GM10266 (cell line): ENCODE measurements around the gene UST.
"Not testable (repeated sequence)": the region's sequence is repeated elsewhere in the genome, so short reads cannot be mapped to it uniquely, and the experiment has no call there.

ENCODE experiments used
- DNase-seq: peaks from one replicate; pipeline ENCODE4 v3.0.0; 2012; ENCODE audit errors: extremely low spot score
- TF ChIP-seq, protein P1 (sequence below): IDR thresholded peaks from 2 replicates; pipeline ENCODE4 v1.5.1; 2012; ENCODE audit warnings: mild to moderate bottlenecking, low read depth; ENCODE audit not compliant: control insufficient read depth, insufficient read depth; ENCODE audit errors: missing control alignments

The UST gene

DNA sequence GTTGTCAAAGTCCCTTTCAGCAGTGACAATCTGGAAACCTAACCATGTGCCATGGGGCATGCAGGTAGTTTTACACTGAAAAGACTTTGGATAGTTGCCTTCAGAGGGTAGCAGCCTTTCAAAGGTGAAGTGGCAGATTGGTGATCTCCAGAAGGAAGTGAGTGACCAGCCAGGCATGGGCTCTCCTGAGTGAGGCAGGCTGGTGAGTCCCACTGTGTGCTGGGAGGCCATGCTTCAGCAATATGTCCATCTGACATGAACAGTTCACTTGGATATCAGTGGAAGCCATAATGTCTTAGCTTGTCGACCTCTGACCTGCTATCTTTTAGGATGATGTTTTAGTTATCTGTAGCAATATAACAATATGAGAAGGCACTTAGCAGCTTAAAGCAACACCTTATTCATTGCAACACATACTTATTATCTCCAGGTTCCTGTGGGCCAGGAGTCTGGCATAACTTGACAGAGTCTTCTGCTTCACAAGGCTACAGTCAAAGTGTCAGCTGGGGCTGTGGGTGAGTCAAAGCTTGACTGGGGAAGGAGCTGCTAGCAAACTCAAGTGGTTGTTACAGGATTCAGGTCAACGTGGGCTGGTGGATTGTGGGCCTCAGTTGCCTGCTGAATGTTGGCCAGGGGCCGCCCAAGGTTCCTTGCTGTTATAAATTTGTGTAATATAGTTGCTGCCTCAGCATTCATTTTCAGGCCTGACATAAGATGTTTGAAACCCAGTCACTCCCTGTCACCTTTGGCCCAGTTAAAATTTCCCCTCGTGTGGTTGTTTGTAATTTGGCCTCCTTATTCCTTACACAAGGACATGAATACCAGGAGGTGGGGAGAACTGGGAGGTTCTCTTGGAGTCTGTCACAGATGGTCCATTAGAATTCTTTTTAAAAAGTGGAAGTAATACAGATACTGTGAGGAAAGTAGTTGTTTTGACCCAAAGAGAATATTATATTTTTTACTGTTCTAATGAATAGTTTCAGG, 100.2 kb downstream of the UST start:
- TF ChIP-seq, protein P1, sequence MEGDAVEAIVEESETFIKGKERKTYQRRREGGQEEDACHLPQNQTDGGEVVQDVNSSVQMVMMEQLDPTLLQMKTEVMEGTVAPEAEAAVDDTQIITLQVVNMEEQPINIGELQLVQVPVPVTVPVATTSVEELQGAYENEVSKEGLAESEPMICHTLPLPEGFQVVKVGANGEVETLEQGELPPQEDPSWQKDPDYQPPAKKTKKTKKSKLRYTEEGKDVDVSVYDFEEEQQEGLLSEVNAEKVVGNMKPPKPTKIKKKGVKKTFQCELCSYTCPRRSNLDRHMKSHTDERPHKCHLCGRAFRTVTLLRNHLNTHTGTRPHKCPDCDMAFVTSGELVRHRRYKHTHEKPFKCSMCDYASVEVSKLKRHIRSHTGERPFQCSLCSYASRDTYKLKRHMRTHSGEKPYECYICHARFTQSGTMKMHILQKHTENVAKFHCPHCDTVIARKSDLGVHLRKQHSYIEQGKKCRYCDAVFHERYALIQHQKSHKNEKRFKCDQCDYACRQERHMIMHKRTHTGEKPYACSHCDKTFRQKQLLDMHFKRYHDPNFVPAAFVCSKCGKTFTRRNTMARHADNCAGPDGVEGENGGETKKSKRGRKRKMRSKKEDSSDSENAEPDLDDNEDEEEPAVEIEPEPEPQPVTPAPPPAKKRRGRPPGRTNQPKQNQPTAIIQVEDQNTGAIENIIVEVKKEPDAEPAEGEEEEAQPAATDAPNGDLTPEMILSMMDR: no peak
- no peak for DNase-seq

DNA sequence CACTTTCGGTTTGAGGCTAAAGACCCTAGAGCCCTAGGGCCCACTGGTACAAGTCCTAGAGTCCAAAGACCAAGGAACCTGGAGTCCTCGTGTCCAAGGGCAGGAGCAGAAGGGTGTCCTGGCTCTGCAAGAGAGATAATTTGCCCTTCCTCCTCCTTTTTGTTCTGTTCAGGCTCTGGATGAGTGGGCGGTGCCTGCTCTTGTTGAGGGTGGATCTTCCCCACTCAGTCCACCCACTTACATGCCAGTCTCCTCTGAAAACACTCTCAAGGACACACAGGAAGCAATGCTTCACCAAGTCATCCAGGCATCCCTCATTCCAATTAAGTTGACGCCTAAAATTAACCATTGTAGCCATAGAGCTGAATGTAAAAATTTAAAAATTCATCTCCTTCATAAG, 102.1 kb downstream of the UST start:
- TF ChIP-seq, protein P1: no peak
- DNase-seq: no peak

DNA sequence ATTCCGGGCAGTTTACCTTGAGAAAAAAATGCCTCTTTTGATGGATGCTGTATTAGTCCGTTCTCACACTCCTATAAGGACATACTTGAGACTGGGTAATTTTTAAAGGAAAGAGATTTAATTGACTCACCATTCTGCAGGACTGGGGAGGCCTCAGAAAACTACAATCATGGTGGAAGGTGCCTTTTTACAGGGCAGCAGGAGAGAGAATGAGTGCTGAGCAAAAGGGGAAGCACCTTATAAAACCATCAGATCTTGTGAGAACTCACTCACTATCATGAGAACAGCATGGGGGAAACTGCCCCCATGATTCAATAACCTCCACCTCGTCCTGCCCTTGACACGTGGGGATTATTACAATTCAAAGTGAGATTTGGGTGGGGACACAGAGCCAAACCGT, 102.6 kb downstream of the UST start:
- DNase-seq: not testable (repeated sequence)

DNA sequence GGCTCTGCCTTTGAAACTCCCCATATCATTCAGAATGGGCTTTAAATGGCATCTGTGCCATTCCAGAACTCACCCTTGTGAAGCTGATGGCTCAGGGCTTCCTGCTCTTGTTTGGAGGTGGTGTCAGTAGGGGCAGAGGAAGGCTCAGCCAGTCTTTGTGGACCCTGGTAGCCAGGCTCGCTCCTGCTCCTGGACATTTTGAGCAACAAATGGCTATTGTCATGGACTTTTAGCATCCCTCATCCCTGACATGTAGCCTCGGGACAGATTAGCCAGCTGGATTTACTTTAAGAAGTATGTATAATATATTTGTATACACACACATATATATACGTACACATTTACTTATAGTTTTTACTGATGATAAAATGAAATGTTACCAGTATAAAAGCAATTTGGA, 104.1 kb downstream of the UST start:
- DNase-seq: no peak
- TF ChIP-seq, protein P1: no peak

DNA sequence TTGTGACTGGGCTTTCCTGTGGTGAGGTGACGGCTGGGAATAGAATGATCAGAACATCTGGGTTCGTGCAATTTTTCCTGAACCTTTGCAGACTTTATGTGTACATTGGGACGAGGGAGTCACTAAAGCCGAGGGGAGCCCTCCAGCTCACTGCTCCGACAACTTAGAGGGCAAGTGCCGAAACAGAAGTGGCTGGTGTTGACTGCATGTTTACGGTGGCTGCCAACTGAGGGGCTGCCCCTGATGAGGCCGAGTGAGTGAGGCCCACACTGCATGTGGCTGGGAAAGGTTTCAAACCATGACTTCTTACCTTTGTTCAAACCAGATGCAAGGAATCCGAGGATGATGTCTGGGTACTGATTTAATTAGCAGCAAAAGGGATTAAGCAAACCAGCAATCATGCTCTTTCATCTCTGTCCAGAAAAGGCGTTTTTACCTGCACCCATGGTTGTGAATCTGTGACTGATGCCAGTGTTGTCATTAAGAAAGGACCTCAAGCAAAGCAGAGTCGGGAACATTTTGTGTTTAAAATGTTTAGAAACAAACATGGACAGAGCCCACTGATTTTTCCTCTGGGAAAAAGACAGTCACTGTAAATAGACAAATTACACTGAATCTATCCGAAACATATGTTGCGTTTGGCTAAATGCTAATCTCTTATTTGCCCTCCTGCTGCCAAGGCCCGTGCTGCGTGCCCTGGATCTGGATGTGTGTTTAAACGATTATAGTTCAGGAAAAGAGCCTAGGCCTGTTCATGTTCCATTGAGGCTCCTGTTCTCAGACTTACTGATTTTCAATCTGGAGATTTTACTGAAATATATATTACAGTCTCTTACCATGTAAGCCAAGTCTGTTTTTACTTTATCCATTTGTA, 105.1 kb downstream of the UST start:
- TF ChIP-seq, protein P1: no peak
- DNase-seq: no peak

DNA sequence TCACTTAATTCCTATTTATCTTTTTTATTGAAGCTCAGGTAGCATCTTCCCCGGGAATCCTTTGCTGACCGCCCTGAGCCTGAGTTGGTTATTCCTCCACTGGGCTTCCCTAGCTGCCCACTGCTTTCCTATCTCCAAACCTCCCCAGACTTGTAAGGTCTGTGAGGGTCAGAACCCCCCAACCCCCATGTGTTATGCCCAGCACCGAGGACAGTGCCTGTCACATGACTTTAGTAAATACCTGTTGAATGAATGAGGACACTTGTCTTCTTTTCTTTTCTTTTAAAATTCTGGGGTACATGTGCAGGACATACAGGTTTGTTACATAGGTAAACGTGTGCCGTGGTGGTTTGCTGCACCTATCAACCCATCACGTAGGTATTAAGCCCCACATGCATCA, 105.9 kb downstream of the UST start:
- TF ChIP-seq, protein P1: no peak
- no peak for DNase-seq

DNA sequence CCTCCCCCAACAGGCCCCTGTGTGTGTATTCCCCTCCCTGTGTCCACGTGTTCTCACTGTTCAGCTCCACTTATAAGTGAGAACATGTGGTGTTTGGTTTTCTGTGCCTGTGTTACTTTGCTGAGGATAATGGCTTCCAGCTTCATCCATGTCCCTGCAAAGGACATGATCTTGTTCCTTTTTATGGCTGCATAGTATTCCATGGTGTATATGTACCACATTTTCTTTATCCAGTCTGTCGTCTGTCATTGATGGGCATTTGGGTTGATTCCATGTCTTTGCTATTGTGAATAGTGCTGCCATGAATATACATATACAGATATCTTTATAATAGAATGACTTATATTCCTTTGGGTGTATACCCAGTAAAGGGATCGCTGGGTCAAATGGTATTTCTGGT, 106.3 kb downstream of the UST start:
- DNase-seq: not testable (repeated sequence)

DNA sequence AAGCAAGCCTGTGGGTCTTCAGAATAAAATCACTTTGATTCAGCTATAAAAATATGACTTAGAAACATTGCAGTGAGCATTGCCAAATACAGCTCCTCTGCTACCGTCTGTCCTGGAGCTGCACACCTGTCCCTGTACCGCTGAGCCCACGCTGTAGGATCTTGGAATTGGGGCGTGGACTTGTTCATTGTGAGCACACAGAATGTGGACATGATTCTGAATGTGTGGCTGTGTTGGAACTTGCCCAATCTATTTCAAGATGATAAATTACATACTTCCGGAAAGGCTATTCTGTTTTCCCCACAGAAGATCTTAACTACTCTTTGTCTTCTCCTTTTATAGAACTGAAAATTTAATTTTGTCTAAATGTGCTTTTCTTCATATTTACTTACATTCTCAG, 107.3 kb downstream of the UST start:
- DNase-seq: no peak
- TF ChIP-seq, protein P1: no peak
